ENCODE measurements around the gene IGFBP2. TPM values are rescaled to one million over a fixed set of nuclear protein-coding genes. Genes with fewer than 3 reads are reported as not detected.

The IGFBP2 gene
- polyA plus RNA-seq, 1 of the 3 experiments (the other 2 are of a cell fraction) = 695 TPM

- Histone ChIP-seq H3K4me1 (ENCODE audit: control insufficient read depth in 1 of 2, insufficient read depth in 2 of 2, low read depth in 1 of 2, low read length in 1 of 2) (no peaks in the 10 kb centered on the region; a peak in 2 of 4 replicates), H3K4me2 (no peak overlapping the region), H3K27ac (ENCODE audit: low read depth in 2 of 2, low read length in 1 of 2) (no peak overlapping the region), H2AFZ (ENCODE audit: low read depth) (no peak overlapping the region), H3K4me3 (ENCODE audit: low read depth in 2 of 2, low read length in 1 of 2) (no peak overlapping the region), H3F3A (replicated peaks; ENCODE audit: insufficient read depth) (no peaks in the 10 kb centered on the region), H3K9me3 (no peaks in the 10 kb centered on the region), H3K9ac (no peak overlapping the region), H3K36me3 (replicated peaks in 1 of 2; ENCODE audit: control insufficient read depth in 1 of 2, insufficient read depth in 2 of 2, low read length in 1 of 2) (no peaks in the 10 kb centered on the region), H3K9me2 (no peaks in the 10 kb centered on the region), H3K79me2 (ENCODE audit: insufficient read depth) (no peaks in the 10 kb centered on the region), H3K27me3 (ENCODE audit: insufficient read depth) (no peaks in the 10 kb centered on the region), H4K20me1 (ENCODE audit: insufficient read depth) (no peaks in the 10 kb centered on the region)
- no peak for DNase-seq
- ChIA-PET CTCF (no interaction called here), POLR2A (no interaction called here)
- TF ChIP-seq FOSL2 (IDR thresholded peaks at IDR 0.05; ENCODE audit: borderline replicate concordance, low read depth) (no peak), IRF3 (IDR thresholded peaks at IDR 0.05; ENCODE audit: low read depth, low read length) (no peak), RFX5 (IDR thresholded peaks at IDR 0.05; ENCODE audit: low read length) (no peak), RAD21 (IDR thresholded peaks at IDR 0.05; ENCODE audit: low read length) (no peak), NRF1 (IDR thresholded peaks at IDR 0.05; ENCODE audit: low read depth, low read length) (no peak), USF1 (IDR thresholded peaks at IDR 0.05; ENCODE audit: borderline replicate concordance, low read depth) (no peak), TAF1 (IDR thresholded peaks at IDR 0.05; ENCODE audit: borderline replicate concordance, low read depth, low read length) (no peak), REST (IDR thresholded peaks at IDR 0.05; ENCODE audit: low read depth, low read length) (no peak), GABPA (IDR thresholded peaks at IDR 0.05; ENCODE audit: low read depth) (no peak), GATA2 (CRISPR knock-in tag; IDR thresholded peaks at IDR 0.05) (no peak), MEF2A (IDR thresholded peaks at IDR 0.05; ENCODE audit: borderline replicate concordance, low read depth) (no peak), TEAD4 (IDR thresholded peaks at IDR 0.05; ENCODE audit: borderline replicate concordance, insufficient read depth) (no peak), USF2 (IDR thresholded peaks at IDR 0.05; ENCODE audit: borderline replicate concordance, low read depth, low read length) (no peak), MAX (IDR thresholded peaks at IDR 0.05; ENCODE audit: low read depth) (no peak)
- 95% methylated on average over 5 of the region's 5 CpGs for WGBS (ENCODE audit: low lambda C conversion rate)
Observed at GRCh38 chr2:216608525-216608924, 24.7 kb upstream of the IGFBP2 start.
